Activated CD4-positive, alpha-beta T cell treated with anti-CD3 and anti-CD28 coated beads for 1 hour (primary cell): ENCODE results near the gene ZNF726.
A peak's percentile ranks its signal among the peaks of the same experiment; 100 is the strongest.
"Not testable (repeated sequence)": the region's sequence is repeated elsewhere in the genome, so short reads cannot be mapped to it uniquely, and the experiment has no call there.

Experiments used
- DNase-seq: peaks from one replicate; pipeline ENCODE4 v3.0.0-alpha.2; 2020

The ZNF726 gene

DNA sequence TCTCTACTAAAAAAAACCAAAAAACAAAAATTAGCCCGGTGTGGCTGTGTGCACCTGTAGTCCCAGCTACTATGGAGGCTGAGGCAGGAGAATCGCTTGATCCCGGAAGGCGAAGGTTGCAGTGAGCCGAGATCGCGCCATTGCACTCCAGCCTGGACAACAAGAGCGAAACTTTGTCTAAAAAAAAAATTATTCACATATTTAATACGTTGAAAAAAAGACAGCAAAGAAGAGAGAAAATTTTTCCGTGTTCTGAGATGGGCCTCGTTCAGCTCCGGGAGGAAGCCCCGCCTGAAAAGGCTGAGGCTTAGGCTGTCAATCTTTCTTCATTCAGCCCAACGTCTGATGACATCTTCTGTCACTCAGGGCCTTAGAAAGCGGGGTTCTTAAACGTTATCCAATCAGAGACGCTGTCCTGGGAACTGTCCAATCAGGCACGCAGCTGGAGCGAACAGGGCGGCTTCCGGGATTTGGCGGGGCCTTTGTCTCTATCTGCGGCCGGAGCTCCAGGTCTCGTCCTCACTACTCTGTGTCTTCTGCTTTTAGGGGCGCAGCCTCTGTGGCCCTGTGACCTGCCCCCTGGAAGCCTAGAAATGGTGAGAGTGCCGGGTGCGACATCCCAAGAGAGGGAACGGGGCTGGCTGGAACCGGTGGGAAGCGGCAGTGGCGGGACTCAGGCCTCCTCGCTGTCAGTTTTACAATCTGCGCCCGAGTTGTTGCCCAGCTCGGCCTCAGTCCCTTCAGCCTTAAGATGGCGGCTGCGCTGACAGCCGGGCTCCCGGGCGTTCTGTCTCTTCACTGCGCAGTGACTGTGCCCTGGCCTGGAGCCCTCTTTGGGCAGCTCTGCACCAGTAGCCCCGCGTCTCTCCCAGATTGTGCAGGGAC is at the start of gene ZNF726:
Gene ZNF726, plus strand, starts transcription at position 485 of the 885 bp plus-strand sequence. Its CDS starts 109 bp downstream, at position 594.
- DNase-seq: peak; percentile 75

DNA sequence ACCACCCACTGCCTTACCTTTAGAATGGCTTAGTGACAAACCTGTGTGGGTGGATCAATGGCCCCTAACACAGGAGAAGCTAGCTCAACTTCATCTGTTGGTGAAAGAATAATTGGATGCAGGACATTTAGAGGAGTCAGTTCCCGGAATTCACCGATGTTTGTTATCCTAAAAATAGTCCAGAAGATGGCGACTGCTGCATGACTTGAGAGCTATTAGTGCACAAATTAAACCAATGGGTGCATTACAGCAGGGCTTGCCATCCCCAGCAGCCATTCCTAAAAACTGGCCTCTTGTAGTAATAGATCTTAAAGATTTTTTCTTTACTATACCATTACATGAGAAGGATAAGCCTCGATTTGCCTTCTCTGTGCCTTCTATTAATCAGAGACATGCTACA is 46.8 kb upstream of the ZNF726 start:
- no peak for DNase-seq

DNA sequence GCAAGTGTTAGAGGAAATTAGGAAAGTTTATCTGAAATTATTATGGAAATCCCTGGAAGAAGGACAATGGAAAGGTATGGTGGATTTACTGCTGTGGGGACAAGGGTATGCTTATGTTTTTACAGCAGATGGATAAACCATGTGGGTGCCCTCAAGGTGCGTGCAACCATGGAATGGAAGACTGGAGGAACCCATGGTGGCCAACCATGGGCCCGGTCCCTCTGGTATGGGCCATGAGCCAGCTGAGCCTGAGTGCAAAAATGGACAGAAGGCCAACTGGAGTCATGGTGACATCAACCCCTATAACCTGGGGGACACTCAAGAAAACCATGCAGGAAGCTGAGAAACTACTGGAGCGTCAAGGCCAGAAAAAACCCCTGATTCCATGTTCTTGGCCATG is 46.1 kb upstream of the ZNF726 start:
- DNase-seq: no peak

DNA sequence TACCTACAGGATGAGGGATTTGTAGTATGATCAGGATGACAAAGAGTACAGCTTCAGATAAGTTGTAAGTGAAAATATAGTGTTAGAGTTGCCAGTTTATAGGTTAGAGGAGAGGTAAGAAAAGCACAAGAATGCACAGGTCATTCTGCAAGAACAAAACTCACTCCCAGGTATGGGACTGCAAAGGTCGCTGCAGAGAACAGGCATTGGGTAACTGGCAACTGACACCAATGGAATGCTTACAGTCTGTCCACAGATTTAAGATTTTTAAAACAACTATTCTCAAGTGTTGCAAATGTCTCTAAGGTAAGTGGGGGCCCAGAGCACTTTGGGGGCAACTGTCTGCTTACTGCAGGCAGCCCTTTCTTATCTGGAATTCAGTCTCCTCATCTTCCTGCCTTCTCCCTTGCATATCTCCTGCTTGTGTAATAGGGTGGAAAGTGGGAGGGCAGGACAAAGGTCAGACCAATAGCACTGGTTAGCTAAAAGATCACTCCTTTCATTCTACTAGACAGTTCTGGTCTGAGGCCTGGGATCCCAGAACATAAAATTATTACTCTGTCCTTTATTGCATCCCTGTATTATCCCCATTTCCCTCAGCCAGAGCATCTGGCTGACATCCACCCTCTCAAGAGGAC is 42.3 kb upstream of the ZNF726 start:
- DNase-seq: no peak

DNA sequence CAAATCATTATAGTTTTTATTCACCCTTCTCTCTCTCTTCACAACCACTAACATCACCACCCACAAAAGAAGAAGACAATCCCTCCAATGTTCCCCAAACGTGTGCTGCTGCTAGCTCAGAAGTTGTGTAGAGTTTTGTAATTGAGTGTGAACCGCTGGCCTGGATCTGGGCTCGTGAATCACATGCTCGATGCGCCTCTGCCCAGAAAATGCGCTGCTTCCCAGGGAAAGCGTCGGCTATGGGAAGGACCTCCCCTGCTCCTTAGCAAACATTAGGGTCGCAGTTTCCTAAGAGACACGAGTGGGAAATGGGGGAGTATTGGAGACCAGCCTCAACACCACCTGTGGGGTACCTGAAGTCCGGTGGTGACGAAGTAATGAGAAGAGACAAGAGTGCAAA is 38.4 kb upstream of the ZNF726 start:
- no peak for DNase-seq

DNA sequence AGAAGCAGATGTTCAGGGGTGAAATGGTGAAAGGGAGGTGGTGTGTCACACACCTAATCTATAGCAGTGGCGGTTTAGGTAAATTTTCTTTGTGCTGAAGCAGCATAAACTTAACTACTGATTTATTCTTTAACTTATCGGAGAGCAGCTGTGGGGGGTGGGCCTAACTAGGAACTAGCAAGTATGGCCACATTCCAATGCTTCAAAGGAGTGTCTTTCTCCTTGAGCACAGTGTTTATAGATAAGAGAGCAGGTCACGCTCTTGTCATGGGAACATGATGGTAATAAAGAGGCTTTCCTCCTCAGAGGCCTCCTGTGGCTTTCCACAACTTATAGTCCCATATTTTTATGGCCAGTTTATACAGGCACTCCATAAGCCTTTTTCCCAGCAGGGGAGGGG is 37.9 kb upstream of the ZNF726 start:
- DNase-seq: not testable (repeated sequence)

DNA sequence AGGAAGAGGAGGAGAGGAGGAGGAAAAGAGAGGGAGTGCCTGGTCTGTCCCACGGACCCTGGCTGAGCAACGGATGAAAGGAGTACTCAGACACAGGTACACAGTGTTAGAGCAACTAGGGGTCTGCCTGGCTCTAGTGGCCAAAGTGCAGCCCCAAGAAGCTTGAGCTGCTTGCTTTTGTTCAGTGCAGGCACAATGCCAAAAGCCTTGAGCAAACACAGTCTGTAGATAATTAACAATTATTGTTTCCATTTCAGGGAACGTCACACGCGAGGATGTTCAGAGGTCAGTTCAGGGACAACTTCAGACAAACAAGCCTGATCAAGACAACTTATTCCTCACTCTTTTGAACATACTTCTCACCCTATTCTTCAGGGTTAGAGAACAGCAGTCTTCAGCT is 32.2 kb upstream of the ZNF726 start:
- DNase-seq: no peak

DNA sequence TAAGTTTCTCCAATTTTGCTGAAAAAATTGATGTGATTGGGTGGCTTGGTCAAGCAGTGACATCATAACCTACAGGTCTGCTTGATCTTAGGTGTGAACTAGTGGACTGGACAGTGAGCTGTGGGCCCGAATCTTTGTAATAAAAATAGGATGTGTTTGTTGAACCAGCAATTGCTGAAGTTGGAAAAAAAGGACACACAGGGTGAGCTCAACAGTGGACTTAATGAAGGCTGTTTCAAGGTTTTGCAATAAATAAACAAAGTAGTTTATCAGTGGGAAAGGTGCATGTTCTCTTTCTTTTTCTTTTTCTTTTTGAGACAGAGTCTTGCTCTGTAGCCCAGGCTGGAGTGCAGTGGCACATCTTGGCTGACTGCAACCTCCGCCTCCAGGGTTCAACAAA is 30.3 kb upstream of the ZNF726 start:
- no peak for DNase-seq

DNA sequence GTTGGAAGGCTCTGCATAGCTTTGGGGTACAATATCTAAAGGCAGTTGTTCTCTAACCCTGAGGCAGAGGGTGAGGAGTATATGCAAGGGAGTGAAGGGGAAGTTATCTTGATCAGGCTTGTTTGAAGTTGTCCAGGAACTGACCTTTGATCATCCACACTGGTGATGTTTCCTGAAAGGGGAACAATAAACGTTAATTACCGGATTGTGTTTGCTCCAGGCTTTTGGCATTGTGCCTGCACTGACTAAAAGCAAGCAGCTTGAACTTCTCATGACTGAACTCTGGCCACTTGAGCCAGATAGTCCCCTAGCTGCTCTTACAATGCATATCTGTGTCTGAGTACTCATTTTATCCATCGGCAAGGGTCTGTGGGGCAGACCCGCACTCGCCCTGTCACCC is 27.0 kb upstream of the ZNF726 start:
- no peak for DNase-seq

DNA sequence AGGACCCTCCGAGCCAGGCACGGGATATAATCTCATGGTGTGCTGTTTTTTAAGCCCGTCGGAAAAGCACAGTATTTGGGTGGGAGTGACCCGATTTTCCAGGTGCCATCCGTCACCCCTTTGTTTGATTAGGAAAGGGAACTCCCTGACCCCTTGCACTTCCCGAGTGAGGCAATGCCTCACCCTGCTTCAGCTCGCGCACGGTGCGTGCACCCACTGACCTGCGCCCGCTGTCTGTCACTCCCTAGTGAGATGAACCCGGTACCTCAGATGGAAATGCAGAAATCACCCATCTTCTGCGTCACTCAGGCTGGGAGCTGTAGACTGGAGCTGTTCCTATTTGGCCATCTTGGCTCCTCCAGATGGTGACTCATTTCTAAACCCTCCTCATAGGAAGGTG is 18.6 kb upstream of the ZNF726 start:
- DNase-seq: not testable (repeated sequence)

DNA sequence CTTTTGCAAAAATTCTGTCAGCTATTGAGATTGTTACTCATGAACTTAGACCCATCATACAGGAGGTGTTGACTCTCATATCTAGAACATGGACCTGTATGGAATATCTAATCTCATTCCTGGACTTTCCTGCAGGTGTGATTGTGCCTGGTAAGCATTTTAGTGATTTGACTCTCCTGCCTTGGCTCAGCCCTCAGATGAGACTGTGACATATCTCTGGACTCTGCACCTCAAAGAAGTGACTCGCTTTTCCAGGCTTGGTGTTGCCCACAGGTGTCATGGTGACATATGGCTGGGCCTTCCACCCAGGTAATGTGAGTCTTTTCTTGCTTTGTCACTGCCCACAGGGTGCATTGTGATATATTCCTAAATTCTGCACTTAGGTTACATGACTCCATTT is 17.8 kb upstream of the ZNF726 start:
- DNase-seq: no peak

DNA sequence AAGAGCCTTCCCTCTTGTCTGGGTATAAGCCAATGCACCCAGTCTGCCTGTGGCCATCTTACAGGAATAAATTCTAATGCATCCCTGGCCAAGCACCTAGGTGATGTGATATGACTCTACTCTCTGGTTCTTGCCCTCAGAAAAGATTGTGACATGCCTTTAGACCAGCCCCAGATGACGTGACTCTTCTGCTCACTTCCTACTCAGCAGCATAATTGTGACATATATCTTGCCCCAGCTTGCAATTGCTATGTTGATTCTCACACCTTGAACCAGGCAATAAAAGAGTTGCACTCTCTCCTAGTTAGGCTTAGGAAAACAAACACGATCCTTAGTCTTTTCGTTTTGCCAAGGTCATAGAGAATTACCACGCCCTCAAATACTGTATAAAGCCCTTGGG is 13.3 kb upstream of the ZNF726 start:
- no peak for DNase-seq

DNA sequence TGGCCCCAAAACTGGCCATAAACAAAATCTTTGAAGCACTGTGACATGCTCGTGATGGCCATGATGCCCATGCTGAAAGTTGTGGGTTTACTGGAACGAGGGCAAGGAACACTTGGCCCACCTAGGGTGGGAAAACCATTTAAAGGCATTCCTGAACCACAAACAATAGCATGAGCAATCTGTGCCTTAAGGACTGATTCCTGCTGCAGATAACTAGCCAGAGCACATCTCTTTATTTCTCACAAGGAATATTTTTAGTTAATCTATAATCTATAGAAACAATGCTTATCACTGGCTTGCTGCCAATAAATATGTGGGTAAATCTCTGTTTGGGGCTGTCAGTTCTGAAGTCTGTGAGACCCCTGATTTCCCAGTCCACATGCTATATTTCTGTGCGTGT is 10.3 kb upstream of the ZNF726 start:
- no peak for DNase-seq

DNA sequence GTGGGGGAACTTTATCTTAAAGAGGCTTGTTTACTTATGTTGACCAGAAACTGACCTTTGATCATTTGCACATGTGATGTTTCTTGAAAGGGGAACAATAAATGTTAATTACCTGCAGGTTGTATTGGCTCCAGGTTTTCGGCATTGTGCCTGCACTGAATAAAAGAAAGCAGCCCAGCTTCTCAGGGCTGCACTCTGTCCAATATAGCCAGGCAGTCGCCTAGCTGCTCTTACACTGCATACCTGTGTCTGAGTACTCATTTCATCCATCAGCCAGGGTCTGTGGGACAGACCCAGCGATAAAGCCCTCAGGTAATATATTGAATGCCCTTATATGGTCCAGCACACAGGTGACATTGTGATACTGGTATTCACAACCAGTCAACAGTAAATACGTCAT is 8.9 kb upstream of the ZNF726 start:
- DNase-seq: no peak

DNA sequence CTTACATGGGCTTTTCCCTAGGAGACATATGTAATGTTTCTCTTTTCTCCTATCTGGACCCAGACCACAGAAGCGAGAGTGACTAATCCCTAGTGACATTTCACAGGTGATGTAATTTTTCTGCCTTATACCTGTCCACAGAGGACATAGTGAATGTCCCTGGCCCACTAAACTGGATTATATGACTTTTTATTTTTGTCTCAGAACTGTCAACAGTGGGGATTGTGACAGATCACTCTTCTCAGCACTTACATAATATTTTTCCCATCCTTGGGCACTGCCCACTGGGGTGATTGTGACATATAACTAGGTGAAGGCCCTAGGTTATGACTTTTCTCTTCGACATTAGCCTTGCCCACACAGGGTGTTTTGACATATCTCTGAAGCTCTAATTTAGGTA is 7.9 kb upstream of the ZNF726 start:
- DNase-seq: no peak

DNA sequence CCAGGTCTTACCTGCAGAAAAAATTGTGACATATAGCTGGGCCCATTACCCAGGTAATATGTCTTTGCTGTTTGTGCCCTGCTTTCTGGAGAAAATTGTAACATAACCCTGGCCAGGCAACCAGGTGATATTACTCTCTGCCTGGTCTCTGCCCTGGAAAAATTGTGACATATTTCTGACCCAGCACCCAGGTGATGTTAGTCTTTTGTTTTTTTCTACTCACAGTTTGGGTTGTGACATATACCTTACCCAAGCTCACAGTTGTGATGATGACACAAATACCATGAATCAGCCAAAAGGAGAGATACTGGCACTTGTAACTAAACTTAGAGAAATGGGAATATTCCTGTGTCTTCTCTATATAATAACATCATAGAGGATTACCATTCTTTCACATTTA is 6.5 kb upstream of the ZNF726 start:
- DNase-seq: no peak

DNA sequence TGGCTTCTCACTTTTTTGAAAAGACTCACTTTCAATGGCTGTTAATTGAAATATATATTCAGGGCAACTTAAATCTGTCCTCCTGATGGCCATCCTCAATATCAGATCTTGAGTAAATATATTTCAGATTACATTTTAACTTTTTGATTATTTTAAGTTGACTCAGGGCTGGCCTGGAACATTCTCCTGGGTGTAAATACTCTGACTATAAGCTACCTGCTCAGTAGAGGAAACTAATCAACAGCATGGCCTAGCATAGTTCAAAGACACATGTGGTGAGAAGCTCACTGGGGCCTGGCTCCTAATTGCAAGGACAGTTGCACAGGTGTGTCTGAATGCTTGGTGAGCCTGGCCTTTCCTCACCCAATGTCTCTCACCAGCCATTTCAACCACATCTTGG is 5.5 kb upstream of the ZNF726 start:
- DNase-seq: no peak

DNA sequence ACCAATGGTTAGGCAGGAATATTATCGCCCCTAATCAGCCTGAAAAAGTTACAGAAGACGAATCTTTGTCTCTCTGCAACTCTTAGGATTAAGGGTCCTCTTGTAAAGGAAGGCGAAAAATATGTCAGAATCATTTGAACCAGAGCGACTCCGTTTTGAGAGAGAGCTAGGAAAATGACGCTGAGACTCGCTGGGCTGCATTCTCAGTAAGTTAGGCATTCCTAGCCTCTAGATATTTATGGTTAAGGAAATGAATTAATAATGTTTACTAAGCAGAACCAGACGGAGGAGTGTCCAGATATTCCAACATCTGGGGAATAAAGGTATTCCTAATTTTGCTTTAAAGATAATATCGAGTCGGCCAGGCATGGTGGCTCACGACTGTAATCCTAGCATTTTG is 755 bp upstream of the ZNF726 start:
- no peak for DNase-seq

DNA sequence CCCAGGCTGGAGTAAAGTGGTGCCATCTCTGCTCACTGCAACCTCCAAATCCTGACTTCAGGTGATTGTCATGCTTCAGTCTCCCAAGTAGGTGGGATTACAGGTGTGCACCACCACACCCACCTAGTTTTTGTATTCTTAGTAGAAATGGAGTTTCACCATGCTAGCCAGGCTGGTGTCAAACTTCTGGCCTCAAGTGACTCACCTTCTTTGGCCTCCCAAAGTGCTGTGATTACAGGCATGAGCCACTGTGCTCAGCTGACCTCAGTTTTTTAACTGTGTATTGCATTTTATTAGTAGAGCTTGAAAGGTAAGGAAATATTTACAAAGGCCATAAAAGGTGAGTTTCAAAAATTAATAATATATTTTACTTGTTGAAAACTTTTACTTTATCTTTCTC is 2.3 kb downstream of the ZNF726 start:
- no peak for DNase-seq

DNA sequence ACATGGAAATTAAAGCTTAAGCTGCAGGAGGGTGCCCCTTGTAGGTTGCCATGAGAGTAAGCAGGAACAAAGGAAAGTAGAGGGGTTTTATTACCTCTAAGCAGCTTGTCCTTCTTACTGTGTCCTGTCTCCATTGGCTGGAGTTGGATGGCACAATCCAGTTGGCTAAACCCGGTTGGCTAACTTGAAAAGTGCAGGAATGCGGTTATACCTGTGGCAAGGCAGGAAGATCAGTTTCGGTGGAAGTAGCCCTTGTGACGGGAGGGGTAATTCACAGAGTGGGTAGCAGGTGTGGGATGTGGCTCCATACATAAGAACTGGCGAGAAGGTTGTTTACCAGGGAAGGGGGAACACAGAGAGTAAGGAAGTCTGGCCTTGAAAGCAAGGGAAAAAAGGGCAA is 3.2 kb downstream of the ZNF726 start:
- DNase-seq: no peak

DNA sequence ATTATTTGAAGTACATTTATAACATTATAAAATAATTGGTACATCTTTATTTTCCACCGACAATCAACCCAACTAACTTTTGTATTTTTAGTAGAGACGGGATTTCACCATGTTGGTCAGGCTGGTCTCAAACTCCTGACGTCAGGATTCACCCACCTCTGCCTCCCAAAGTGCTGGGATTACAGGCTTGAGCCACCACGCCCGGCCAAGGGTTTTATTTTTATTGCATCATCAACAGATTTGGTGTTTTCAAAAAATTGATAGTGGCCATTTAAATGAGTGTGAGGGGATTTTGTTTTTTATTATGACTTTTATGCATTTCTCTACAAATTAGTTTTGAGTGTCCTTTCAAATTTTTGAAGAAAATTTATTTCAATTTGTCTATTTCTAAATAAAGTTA is 10.6 kb downstream of the ZNF726 start:
- no peak for DNase-seq

DNA sequence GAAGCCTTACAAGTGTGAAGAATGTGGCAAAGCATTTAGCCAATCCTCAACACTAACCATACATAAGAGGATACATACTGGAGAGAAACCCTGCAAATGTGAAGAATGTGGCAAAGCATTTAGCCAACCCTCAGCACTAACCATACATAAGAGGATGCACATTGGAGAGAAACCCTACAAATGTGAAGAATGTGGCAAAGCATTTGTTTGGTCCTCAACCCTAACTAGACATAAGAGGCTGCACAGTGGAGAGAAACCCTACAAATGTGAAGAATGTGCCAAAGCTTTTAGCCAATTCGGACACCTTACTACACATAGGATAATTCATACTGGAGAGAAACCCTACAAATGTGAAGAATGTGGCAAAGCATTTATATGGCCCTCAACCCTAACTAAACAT is 18.2 kb downstream of the ZNF726 start:
- DNase-seq: no peak

DNA sequence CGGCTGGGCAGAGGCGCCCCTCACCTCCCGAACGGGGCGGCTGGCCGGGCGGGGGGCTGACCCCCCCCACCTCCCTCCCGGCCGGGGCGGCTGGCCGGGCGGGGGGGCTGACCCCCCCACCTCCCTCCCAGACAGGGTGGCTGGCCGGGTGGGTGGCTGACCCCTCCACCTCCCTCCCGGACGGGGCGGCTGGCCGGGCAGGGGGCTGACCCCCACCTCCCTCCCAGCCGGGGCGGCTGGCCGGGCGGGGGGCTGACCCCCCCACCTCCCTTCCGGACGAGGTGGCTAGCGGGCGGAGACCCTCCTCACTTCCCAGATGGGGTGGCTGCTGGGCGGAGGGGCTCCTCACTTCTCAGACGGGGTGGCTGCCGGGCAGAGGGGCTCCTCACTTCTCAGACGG is 22.3 kb downstream of the ZNF726 start:
- DNase-seq: not testable (repeated sequence)

DNA sequence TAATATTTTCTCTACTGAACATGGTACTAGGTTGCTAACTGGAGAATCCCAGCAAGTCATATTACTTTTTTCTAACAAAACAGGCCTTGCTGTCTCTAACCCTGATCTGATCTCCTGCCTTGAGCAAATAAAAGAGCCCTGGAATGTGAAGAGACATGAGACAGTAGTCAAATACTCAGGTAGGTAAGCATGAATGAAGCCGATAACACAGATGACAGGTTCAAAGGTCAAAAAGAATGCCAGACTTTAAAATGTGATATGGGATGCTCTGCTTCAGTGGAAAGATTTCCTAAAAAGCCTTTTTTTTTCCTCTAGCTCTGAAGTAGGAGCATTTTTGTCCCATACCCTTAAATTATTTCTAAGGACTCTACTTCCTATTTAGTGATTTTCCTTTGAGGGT is 28.7 kb downstream of the ZNF726 start:
- no peak for DNase-seq

DNA sequence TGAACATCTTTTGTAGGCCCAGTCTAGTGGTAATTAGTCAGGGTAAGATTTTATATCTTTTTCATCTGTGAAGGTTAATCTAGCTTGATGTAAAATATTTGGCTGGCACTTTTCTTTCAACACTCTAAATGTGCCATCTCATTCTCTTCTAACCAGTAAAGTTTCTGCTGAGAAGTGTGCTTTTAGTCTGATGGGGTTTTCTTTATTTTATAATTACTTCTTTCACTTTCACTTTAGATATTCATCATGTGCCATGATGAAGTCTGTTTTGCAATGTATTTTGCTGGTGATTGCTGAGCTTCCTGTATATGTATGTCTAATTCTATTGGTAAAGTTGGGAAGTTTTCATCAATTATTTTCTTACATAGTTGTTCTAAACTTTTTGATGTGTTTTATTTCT is 31.9 kb downstream of the ZNF726 start:
- no peak for DNase-seq
